ENCODE data around the gene LAYN. TPM values are rescaled to one million over a fixed set of nuclear protein-coding genes. Genes with fewer than 3 reads are reported as not detected.

Gene LAYN
- total and polyA plus RNA-seq, 2 of the 4 experiments (the other 2 are of a cell fraction): 92.5 to 118 TPM

- no peak for TF ChIP-seq RFX5 (IDR thresholded peaks at IDR 0.05; ENCODE audit: low read depth, low read length)
- TF ChIP-seq POLR2A (IDR thresholded peaks at IDR 0.05; ENCODE audit: low read depth, low read length): peak; percentile 83
- TF ChIP-seq FOS (IDR thresholded peaks at IDR 0.05; ENCODE audit: low read depth, low read length): no peak
- no peak for TF ChIP-seq NFE2L2 (IDR thresholded peaks at IDR 0.05; ENCODE audit: low read depth, low read length)
- peak; percentile 75; the same call in 1 of the 2 replicates for TF ChIP-seq MXI1 (IDR thresholded peaks at IDR 0.05; ENCODE audit: borderline replicate concordance, low read depth, low read length)
Observed at GRCh38 chr11:111601979-111602864, 61.7 kb downstream of the LAYN start, which contains the start of gene SIK2 (continued).

Data from IMR-90 (cell line).